GM18508 (cell line): ENCODE results near the gene FXR1.
"Not testable (repeated sequence)": the region's sequence is repeated elsewhere in the genome, so short reads cannot be mapped to it uniquely, and the experiment has no call there.

Experiments used
- ATAC-seq: cut with Tn5 transposase; IDR thresholded peaks from one replicate; pipeline ENCODE4 v1.9.1; 2021; ENCODE audit warnings: moderate number of reproducible peaks; ENCODE audit not compliant: insufficient read depth, unreplicated experiment

FXR1 gene

GRCh38 chr3:181002331-181002730, 89.9 kb downstream of the FXR1 start:
- not testable (repeated sequence) for ATAC-seq

GRCh38 chr3:181003469-181003868, 91.0 kb downstream of the FXR1 start:
- ATAC-seq: not testable (repeated sequence)

DNA sequence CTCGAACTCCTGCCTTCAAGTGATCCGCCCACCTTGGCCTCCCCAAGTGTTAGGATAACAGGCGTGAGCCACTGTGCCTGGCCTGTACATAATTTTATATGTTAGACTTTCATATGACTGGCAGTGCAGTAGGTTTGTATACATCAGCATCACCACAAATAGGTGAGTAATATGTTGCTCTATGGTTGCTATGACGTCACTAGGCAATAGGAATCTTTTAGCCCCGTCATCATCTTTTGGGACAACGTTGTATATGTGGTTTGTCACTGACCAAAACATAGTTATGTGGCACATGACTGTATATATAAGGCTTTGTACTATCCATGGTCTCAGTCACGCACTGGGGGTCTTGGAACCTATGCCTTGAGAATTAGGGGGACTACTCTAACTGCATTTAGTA, 94.1 kb downstream of the FXR1 start:
- ATAC-seq: no peak

GRCh38 chr3:181007262-181007661, 94.8 kb downstream of the FXR1 start:
- no peak for ATAC-seq

- ATAC-seq: no peak
These were observed 96.3 kb downstream of the FXR1 start for GRCh38 chr3:181008796-181009195.

GRCh38 chr3:181009225-181009624, 96.8 kb downstream of the FXR1 start:
- ATAC-seq: no peak

GRCh38 chr3:181017690-181018089, 105.2 kb downstream of the FXR1 start:
- no peak for ATAC-seq

DNA sequence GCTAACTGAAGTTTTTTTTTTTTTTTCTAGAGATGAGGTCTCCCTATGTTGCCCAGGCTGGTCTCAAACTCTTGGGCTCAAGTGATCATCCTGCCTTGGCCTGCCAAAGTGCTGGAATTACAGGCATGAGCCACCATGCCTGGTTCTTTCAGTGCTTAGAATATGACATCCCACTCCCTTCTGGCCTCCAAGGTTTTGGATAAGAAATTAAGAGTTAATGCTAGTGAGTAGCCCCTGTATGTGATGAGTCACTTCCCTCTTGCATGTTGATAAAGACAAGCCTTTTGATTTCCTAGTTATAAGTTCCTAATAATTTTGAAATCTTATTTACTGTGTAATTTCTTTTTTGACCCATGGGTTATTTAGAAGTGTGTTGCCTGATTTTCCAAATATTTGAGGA, 112.7 kb downstream of the FXR1 start:
- ATAC-seq: no peak

- no peak for ATAC-seq
These were observed 118.5 kb downstream of the FXR1 start for GRCh38 chr3:181030948-181031347.
